GM12864 (cell line): ENCODE data around the gene ENG.

ENCODE experiments used
- DNase-seq: peaks from one replicate; pipeline ENCODE4 v3.0.0-alpha.2; 2011; ENCODE audit warnings: low read depth
- H3K4me3 ChIP-seq: 2 replicates; pipeline ENCODE4 v1.5.1; 2011; ENCODE audit warnings: mild to moderate bottlenecking, low read depth, low read length, control low read depth
- TF ChIP-seq, protein P1 (sequence below): IDR thresholded peaks from 2 replicates; pipeline ENCODE4 v1.5.1; 2011; ENCODE audit warnings: low read depth, mild to moderate bottlenecking, moderate library complexity, low read length, control low read depth, inconsistent platforms; ENCODE audit errors: missing control alignments

The ENG gene

GRCh38 chr9:127806871-127807270 lies 47.6 kb downstream of the ENG start:
- H3K4me3 ChIP-seq = no peak overlapping the region
- DNase-seq = no peak
- TF ChIP-seq, protein P1, sequence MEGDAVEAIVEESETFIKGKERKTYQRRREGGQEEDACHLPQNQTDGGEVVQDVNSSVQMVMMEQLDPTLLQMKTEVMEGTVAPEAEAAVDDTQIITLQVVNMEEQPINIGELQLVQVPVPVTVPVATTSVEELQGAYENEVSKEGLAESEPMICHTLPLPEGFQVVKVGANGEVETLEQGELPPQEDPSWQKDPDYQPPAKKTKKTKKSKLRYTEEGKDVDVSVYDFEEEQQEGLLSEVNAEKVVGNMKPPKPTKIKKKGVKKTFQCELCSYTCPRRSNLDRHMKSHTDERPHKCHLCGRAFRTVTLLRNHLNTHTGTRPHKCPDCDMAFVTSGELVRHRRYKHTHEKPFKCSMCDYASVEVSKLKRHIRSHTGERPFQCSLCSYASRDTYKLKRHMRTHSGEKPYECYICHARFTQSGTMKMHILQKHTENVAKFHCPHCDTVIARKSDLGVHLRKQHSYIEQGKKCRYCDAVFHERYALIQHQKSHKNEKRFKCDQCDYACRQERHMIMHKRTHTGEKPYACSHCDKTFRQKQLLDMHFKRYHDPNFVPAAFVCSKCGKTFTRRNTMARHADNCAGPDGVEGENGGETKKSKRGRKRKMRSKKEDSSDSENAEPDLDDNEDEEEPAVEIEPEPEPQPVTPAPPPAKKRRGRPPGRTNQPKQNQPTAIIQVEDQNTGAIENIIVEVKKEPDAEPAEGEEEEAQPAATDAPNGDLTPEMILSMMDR = no peak

- no peak overlapping the region for H3K4me3 ChIP-seq
- no peak for DNase-seq
- TF ChIP-seq, protein P1 = peak; percentile 66
These were observed 48.8 kb downstream of the ENG start for GRCh38 chr9:127805620-127806019.

DNA sequence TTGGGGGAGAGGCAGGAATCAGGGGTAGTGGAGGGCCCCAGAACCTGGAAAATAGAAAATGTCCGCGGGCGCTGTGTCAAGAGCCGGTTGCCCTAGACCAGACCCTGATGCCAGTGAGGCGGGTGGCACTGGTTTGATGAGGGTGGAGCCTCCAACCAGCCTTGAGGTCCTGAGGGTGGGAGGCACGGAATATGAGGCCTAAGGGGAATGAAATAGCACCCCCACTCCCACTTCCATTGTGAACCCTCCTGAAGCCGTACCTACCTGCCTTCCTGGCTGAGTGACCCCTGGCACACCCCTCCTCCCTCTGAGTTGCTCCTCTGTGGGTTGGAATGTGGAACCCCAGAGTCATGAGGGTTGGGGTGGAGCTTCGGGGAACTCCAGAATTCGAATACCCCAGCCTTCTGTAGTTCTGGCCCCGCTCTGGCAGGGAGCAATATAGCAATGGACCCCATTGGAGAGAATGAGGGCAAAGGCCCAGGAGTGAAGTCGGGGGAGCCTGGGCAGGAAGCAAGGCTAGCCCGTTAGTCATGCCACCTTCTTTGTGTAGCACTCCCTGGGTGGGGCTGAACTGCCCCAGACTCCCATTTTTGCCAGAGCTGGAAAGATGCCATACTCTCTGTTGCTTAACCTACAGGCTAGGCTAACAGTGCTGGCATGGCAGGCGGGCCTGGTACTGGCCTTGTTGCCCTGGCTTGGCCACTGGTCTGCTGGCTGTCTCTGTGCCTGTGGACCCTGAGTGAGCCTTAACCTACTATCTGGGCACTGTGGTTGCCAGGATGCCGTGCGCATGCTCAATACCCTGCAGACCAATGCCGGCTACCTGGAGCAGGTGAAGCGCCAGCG lies 50.7 kb downstream of the ENG start:
- TF ChIP-seq, protein P1 = no peak

GRCh38 chr9:127802576-127803443 lies 51.6 kb downstream of the ENG start, which contains the start of gene FPGS:
Gene FPGS, plus strand, starts transcription at chr9:127802882. Its CDS starts 43 bp downstream, at chr9:127802925.
- TF ChIP-seq, protein P1 = no peak
- DNase-seq = no peak
- H3K4me3 ChIP-seq = peak within 1 kb of the TSS; percentile 75

More for the DNA sequence above, 50.7 kb downstream of the ENG start:
- H3K4me3 ChIP-seq = peak overlapping the region; percentile 75
- no peak for DNase-seq

- DNase-seq = no peak
- peak overlapping the region; percentile 45 for H3K4me3 ChIP-seq
- TF ChIP-seq, protein P1 = peak; percentile 20
These were observed 52.4 kb downstream of the ENG start for GRCh38 chr9:127801955-127802575.

- no peak overlapping the region for H3K4me3 ChIP-seq
- TF ChIP-seq, protein P1 = no peak
- no peak for DNase-seq
These were observed 57.5 kb downstream of the ENG start for GRCh38 chr9:127796852-127797370.
